Tibial artery (tissue), 4 donors: ENCODE results near the gene PLA2G2F.

ENCODE experiments used
- DNase-seq, 2 donors: peaks; one replicate each; pipeline ENCODE4 v3.0.0-alpha.2; 2019
- H3K27ac ChIP-seq, 2 donors: fragments of 200-600 bp; sonication (generic) in 1 of 2; 1 replicate in 1 of 2; 2 replicates in 1 of 2; pipeline ENCODE4 v1.5.1; 2018 to 2019; ENCODE audit warnings: mild to moderate bottlenecking in 1 of 2
- H3K27me3 ChIP-seq, 2 donors: fragments of 200-600 bp; sonication (generic) in 1 of 2; one replicate each; pipeline versions ENCODE4 v1.5.1 to v1.6.0; 2016 to 2019
- H3K36me3 ChIP-seq, 3 donors: fragments of 200-600 bp; sonication (generic) in 2 of 3; one replicate each; pipeline ENCODE4 v1.5.1; 2016 to 2019; ENCODE audit warnings: mild to moderate bottlenecking in 2 of 3
- H3K4me1 ChIP-seq, 4 donors: fragments of 200-600 bp; sonication (generic) in 2 of 4; 1 replicate in 3 of 4; 2 replicates in 1 of 4; pipeline ENCODE4 v1.5.1; 2016 to 2019
- H3K4me3 ChIP-seq, 2 donors: fragments of 200-600 bp; sonication (generic) in 1 of 2; 1 replicate in 1 of 2; 2 replicates in 1 of 2; pipeline ENCODE4 v1.5.1; 2018 to 2019; ENCODE audit warnings: mild to moderate bottlenecking in 2 of 2
- H3K9me3 ChIP-seq, 3 donors: fragments of 200-600 bp; sonication (generic) in 1 of 3; one replicate each; pipeline ENCODE4 v1.5.1; 2016 to 2019
- CTCF ChIP-seq, 2 experiments: fragments of 200-600 bp in 1 of 2; fragments of 450-650 bp in 1 of 2; IDR thresholded peaks; one replicate each; pipeline ENCODE4 v1.5.1; 2017 to 2019; ENCODE audit warnings: antibody characterized with exemption in 2 of 2, mild to moderate bottlenecking in 1 of 2, moderate library complexity in 1 of 2
- intact Hi-C: fragments of 100-400 bp; cut with DNase I; formaldehyde crosslinking; loops from one replicate; pipeline ENCODE4 v1.15.0; 2023; ENCODE audit warnings: low total_unique reads

Gene PLA2G2F

GRCh38 chr1:20109223-20109856 is 29.8 kb upstream of the PLA2G2F start:
- Histone ChIP-seq H3K27me3 (peaks cover 0 to 20% of the 10 kb centered on the region in 2 donors), H3K36me3 (no peaks in the 10 kb centered on the region), H3K4me1 (no peaks in the 10 kb centered on the region), H3K27ac (no peak overlapping the region), H3K9me3 (no peaks in the 10 kb centered on the region), H3K4me3 (no peak overlapping the region)
- DNase-seq = no peak
- no peak for TF ChIP-seq CTCF (IDR thresholded peaks at IDR 0.05)
- intact Hi-C loops = no loop called here

- Histone ChIP-seq H3K9me3 (no peaks in the 10 kb centered on the region), H3K4me1 (no peaks in the 10 kb centered on the region), H3K27me3 (peaks cover 0 to 32% of the 10 kb centered on the region in 2 donors), H3K4me3 (no peak overlapping the region), H3K27ac (no peak overlapping the region), H3K36me3 (no peaks in the 10 kb centered on the region)
- DNase-seq = peak in 1 of 2 donors; percentile 31
- intact Hi-C loops = no loop called here
- no peak for TF ChIP-seq CTCF (IDR thresholded peaks at IDR 0.05)
Observed at GRCh38 chr1:20110679-20111078, 28.4 kb upstream of the PLA2G2F start.

- intact Hi-C loops = no loop called here
- no peak for DNase-seq
- no peak overlapping the region for H3K27ac ChIP-seq
- no peak overlapping the region for H3K4me3 ChIP-seq
- TF ChIP-seq CTCF (IDR thresholded peaks at IDR 0.05) = no peak
- H3K9me3 ChIP-seq = no peaks in the 10 kb centered on the region
- H3K27me3 ChIP-seq = peaks cover 0 to 37% of the 10 kb centered on the region in 2 donors
- no peaks in the 10 kb centered on the region for H3K4me1 ChIP-seq
- H3K36me3 ChIP-seq = no peaks in the 10 kb centered on the region
Observed at GRCh38 chr1:20111452-20111851, 27.7 kb upstream of the PLA2G2F start.

GRCh38 chr1:20112279-20113000 is 26.7 kb upstream of the PLA2G2F start:
- Histone ChIP-seq H3K36me3 (no peaks in the 10 kb centered on the region), H3K4me1 (no peaks in the 10 kb centered on the region), H3K27me3 (peaks cover 0 to 37% of the 10 kb centered on the region in 2 donors), H3K27ac (no peak overlapping the region), H3K4me3 (no peak overlapping the region), H3K9me3 (no peaks in the 10 kb centered on the region)
- intact Hi-C loops = no loop called here
- TF ChIP-seq CTCF (IDR thresholded peaks at IDR 0.05) = no peak
- DNase-seq = no peak

- Histone ChIP-seq H3K4me3 (no peak overlapping the region), H3K27me3 (peaks cover 0 to 42% of the 10 kb centered on the region in 2 donors), H3K9me3 (no peaks in the 10 kb centered on the region), H3K4me1 (no peaks in the 10 kb centered on the region), H3K36me3 (no peaks in the 10 kb centered on the region), H3K27ac (no peak overlapping the region)
- no peak for TF ChIP-seq CTCF (IDR thresholded peaks at IDR 0.05)
- no peak for DNase-seq
- intact Hi-C loops = no loop called here
Observed at GRCh38 chr1:20114021-20114648, 25.0 kb upstream of the PLA2G2F start.
